NCI-H510A (cell line): Measurements from ENCODE around the gene APBB2.
A peak's percentile ranks its signal among the peaks of the same experiment; 100 is the strongest.

Experiments
- DNase-seq: peaks from one replicate; lab custom pipeline; 2025; lab: John Stamatoyannopoulos, UW

Gene APBB2

DNA sequence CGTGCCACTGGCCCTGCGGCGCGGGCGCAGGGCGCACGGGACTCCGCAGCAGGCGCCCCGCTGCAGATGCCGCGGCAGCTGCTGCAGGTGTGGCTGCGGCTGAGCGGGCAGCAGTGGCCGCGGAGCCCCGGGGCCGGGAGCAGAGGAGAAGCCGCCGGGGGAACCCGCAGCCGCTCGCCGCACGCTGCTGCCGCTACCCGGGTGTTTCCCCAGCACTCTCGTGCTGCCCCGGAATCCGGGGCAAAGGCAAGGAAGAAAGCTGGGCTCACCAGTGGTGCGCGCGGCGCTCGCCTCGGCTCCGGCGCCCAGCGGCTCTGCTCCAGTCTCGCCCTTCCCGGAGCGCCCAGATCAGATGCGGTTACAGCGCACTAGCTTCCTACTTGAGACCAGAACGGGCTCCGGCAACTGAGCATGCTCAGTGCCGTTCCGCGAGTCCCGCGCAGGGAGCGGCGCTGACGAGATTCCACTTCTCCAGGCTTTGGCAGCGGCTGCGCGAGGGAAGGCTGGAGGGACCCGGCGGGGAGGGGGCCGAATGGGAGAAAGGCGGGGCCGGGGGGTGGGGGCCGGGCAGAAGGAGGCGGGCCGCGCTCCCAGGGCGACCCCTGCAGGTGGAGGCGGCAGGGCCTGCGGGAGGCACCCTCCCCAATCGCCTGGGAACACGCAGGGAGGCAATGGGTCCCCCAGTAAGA is at the start of gene APBB2:
Gene APBB2, minus strand, starts transcription at position 407 of the 689 bp plus-strand sequence. CDS start 181,288 bp downstream, outside the sequence.
- DNase-seq = peak; percentile 88

DNA sequence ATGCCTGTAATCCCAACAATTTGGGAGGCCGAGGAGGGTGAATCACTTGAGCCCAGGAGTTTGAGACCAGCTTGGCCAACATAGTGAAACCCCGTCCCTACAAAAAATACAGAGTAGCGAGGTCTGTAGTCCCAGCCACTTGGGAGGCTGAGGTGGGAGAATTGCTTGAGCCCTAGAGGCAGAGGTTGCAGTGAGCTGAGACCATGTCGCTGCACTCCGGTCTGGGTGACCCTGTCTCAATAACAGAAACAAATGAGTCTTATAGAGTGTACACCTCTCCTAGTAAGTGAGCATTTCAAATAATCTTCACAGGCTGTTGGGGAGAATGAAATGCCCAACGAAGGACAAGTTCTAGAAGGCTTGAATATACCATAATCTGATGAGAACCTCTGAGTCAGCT is 47.9 kb upstream of the APBB2 start:
- DNase-seq = no peak

DNA sequence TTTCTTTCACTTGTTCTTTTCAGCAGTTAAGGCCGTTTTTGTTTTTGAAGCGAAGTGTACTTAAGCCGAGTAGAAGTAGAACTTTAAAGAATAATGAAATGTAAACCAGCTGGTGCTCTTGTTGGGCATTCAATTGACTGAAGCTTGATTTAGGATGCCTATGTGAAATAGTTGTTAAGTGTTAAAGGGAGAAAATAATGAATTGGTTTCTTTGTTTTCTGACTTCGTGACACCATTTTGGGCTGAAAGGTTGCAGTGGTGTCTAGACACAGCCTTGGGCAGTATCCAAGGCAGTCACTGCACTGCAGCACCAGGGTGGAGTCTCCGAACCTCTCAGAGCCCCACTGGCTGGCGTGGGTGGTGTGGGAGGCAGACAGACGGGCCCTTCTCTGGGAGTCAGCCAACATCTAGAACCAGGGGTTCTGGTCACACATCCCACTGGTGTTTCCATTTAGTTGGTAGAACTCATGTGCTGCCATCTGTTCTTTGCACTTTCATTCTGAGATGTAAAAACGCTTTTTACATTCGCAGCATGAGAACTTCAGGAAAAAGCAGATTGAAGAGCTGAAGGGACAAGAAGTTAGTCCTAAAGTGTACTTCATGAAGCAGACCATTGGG is 45.9 kb upstream of the APBB2 start:
- DNase-seq = no peak

DNA sequence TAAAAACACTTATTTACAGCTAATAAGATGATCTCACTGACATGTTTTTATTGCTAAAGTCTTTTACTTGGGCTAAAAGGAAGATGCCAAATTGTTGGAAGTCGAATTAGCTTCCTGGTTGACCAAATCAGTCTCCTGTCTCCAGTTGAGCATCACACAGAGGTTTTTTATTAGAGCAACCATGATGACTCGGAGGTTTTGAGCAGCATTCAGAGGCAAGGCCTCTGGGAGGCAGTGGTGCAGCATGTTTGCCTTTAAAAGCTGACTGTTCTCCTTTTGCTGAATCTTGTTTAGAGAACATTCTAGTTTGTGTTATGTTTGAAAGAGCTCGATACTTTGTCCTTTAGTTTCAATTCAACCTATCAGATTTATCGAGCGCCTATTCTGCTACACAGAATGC is 44.4 kb upstream of the APBB2 start:
- peak; percentile 14 for DNase-seq

DNA sequence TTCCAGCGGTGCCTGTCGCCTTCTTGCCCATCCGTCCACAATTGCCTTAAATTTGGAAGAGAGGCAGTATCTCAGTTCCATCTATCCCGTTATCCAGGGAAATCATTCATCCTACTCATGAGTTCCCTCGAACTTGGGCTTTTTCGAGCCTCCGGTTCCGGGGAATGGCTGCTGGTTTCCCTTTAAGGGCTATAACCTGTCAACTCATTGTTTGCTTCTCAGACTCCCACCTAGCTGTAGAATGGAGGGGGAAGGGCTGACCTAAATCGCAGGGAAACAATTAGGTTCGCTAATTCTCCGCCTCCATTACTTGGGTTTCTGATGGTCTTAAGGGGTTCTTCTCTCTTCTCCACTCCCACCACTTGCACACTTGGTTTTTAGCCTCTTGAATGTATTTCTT is 43.6 kb upstream of the APBB2 start:
- no peak for DNase-seq

DNA sequence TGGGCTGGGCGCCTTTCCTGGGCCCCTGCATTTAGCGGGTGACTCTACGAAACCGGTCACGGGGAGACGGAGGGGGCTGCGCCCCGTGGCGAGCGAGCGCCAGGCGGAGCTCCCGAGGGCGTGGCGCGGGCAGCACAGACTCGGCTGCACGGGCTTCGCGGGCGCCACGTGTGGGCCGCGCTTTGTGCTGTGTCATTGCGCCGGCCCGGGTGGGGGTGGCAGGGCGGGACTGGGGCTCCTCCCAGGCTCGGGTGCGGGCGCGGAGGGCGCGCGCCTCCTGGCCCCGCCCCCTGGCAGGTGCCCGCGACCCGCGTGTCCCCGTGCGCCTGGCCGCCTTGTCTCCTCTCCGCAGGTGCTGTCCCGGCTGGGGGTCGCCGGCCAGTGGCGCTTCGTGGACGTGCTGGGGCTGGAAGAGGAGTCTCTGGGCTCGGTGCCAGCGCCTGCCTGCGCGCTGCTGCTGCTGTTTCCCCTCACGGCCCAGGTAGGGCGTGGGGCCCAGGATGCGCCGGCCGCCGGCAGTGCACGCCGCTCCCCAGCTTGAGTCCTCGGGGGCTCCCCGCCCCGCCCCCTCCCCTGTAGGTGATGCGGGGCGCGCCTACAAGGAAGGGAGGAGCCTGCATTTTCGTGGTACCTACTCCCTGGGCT is 43.0 kb upstream of the APBB2 start:
- peak; percentile 46 for DNase-seq

DNA sequence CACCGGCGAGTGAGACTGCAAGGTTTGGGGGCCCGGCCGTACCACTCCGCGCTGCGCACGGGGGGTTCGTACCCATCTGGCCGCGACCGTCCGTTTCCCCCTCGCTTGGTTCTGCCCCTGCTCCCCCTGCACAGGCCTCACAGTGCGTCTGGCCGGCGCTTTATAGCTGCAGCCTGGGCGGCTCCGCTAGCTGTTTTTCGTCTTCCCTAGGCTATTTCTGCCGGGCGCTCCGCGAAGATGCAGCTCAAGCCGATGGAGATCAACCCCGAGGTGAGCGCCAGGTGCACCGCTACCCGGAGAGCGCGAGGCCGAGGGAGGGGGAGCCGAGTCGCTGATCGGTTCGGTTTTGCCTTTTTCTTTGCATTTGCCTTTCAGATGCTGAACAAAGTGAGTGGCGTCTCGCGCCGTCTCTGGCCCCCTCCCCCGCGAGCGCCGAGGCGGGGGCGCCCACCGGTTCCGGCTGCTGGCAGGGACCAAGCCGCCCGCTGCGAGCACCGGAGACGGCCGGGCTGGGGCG is 42.5 kb upstream of the APBB2 start, which contains the start of gene UCHL1:
Gene UCHL1, plus strand, starts transcription at position 189 of the 517 bp plus-strand sequence. Its CDS starts 49 bp downstream, at position 238.
- DNase-seq = peak; percentile 90

DNA sequence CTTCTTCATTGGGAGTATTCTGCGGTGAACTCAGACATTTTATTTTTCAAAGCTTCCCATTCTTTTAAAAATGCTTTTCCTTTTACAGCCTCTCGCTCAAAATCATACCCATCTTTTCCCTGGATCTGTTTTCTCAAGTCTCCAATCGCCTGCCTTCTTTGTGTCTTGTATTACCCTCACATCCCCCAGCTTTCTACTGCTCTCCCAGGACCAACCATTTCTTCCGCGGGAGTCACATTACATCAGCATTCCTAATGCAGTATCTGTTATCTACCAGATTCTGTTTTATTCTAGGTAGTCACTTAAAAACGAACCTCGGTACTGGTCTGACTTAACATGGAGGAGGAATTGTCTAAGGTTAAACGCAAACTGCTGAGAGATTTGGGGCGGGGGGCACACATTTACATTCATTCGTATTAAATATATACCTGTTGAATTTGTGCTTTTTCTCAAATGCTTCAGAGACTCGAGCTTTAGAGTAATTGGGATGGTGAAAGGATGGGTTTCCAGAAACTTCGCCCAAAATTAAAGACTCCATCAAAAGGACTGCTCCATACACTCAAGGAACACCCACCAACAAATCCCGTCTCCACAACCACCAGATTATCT is 41.9 kb upstream of the APBB2 start:
- no peak for DNase-seq

DNA sequence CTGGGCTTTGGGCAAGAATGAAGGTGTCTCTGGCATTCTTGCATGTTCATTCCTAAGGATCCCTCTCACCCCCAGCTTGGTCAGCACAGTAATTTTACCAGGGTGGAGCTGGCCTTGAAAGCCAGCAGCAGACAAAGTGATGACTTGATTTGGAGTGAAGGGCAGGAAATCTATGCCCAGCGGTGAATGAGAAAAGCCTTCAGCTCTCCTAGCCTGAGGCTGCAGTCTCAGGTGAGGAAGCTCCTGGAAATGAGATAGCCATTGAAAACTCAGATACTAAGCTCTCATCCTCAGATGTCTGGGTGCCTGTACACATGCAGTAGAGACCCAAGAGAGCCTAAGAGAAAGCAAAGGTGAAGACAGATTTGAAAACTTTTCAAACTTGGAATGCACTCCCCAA is 31.6 kb upstream of the APBB2 start:
- DNase-seq = no peak

DNA sequence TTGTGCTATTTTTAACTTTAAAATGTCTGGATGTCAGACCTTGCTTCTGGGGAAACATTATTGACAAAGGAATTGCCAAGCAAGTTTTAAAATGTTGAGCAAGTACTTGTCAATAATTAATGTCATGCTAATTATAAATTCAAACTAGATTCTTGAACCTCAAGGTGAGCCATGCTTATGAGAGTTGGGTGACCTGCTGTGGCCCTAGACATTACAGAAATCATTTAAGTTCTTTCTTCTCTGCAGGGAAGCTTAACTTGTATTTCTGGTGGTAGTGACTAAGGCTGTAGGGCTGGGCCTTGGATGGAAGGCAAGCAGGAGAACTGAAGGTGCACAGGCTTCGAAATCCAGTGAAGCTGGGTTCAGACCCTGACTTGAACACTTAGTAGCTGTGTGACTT is 27.6 kb upstream of the APBB2 start:
- no peak for DNase-seq

DNA sequence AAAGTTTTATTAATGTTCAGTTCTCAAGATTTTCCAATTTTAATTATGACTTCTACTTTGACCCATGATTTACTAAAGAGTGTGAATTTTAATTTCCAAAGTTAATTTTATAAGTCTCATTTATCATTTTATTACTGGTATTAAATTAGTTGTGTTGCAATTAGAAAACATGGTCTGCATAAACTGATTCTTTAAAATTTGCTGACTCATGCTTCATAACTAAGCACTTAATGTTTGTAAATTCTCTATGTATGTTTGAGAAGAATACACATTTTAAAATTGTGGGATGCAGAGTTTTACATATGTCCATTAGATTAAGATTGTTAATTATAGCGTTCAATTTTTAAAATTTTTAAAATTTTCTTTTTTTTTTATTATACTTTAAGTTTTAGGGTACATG is 22.2 kb upstream of the APBB2 start:
- DNase-seq = no peak

DNA sequence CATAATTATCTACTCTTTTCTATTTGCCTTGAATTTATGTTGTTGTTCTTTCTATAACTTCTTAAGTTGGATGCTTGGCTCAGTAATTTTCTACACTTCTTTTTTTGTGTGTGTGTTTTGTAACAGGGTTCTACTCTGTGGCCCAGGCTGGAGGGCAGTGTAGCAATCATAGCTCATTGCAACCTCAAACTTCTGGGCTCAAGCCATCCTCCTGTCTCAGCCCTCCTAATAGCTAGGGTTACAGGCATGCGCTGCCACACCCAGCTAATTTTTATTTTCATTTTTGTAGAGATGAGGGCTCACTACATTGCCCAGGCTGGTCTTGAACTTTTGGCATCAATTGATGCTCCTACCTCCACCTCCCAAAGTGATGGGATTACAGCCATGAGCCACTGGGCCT is 21.7 kb upstream of the APBB2 start:
- DNase-seq = no peak

DNA sequence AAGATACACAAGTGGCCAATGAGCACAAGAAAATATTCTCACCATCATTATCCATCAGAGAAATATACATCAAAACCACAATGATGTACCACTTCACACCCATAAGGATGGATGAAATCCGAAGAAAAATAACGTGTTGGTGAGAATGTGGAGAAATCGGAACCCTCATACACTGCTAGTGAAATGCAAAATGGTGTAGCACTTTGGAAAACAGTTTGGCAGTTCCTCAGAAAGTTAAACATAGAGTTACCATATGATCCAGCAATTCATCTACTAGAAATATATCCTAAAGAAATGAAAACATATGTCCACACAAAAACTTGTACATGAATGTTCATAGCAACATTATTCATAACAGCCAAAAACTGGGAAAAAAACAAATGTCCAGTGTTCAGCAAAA is 18.5 kb upstream of the APBB2 start:
- DNase-seq = no peak

DNA sequence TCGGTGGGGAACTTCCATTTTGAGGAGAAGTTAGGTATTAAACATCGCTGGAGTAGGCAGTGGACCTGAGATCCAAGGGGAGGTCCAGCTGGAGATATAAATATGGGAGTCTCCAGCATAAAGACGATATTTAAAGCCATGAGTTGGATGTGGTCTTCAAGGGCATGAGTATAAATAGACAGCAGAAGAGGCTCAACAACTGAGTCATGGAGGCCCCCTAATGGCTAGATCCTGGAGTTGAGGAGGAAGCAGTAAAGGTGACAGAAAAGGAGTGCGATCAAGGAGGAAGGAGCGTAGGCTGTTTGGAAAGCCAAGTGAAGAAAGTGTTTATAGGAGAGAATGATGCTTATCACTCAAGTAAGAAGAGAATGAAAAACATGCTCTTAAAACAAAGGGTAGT is 18.1 kb upstream of the APBB2 start:
- no peak for DNase-seq

DNA sequence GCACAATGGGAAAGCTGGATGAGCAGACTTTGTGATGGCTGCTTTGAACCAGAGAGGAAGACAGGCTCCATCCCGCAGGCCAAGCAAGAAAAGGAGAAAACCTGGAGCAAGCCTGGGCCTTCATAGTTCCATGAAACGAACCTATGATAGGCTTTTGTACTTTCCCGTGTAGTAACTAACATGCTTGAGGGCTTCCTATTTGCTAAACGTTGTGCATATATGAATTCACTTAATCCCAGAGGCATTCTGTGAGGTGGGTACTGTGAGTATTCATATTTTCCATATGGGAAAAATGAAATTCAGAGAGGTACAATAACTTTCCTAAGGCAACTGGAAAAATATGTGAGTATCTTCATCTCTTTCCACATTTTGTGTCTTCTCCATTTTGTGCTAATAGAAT is 13.6 kb upstream of the APBB2 start:
- no peak for DNase-seq

DNA sequence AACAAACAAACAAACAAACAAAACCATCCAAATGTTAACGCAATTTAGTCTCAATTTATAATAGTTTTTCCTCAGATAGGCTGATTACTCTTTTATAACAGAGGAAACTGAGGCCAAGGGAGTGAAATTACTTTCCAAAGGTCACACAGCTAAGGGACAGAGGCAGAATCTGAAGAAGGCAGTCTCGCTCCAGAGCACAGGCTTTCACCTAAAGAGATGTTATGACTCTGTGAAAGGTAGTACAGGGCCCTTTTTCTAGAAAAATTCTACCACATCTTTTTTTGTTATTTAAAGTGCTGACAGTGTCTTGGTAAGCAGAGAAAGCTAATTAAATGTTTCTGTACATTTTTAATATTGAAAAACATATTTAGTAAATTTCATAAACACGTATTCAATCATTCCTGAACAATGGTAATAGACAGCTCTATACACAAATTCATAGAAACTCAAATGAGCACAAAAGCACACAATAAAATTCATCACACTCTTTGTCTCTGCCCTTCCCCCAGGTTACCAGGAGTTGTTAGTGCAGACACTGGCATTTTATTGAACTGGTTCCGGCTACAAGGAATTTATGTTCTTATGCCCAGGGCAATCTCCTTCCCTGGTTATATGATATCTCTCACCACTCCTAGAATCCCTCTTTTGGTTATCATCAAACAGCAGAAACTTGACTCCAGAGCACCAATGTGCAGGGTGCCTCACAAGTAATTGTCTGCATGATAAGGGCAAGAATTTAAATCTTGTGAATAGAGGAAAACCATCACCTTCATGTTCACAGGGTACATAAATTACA is 7.7 kb upstream of the APBB2 start:
- no peak for DNase-seq

DNA sequence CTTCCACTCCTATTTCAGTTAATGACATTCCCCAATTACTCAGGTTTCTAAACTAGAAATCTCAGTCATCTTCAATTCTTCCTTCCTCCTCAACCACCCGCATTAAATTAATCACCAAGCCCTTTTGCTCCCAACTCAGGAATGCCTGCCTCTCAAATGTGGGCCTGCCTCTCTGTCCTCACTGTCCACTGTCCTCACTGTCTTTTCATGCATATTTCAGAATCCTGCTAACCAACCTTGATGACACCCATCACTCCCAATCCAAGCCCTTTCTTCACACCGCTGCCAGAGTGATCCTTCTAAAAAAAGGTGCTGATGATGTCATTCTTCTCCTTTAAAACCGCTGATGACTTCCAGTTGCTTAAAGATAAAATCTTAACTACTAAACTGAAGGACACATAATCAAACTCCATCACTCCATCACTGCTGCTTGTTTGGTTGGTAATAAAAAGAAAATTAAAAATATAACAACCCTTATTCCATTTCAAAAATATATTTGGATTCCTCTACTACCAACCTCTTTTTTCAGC is 5.1 kb upstream of the APBB2 start:
- no peak for DNase-seq

DNA sequence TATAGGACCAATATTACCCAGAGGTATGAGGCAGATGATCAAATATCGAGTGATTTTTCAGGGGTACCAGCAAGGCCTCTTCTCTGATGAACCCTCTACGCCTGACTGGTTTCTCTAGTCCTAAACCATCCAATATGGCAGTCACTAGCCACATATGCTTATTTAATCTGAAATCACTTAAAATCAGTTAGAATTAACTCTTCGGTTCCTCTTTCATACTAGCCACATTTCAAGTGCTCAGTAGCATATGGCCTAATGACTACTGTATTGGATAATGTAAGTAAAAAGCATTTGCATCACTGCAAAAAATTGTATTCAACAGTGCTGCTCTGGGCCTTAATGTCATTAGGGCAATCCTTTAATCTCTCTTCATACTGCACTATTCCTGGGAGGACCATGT is 4.4 kb upstream of the APBB2 start:
- no peak for DNase-seq

DNA sequence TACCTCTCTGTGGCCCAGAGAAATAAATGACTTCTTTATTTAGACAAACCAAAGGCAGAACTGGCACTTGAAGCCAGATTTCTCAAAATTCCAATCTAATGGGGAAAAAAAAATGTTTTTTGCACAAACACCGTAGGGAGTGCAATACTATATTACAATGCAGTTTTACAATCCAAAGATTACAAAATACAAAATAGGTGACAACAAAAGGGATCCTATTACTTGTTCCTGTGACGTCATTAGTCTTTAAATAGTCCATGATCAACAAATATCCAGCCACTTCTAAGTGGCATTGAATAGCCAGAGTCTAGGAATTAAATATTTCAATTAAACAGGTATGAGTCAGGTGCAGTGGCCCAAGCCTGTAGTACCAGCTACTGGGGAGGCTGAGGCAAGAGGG is 3.0 kb upstream of the APBB2 start:
- DNase-seq = no peak

DNA sequence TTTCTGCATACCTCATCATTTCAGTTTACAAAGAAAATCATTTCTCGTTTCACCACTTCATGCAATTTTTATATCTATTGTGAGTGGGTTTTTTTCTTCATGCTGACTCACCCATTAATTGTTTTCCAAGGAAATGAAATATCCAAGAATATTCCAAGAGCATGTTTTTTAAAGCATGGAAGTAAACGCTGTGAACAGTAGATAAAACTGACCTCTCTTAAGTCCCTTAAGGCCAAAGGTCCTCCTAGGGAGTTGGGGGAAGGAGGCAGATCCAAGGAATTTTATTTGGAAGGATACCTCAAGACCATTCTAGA is 2.6 kb upstream of the APBB2 start:
- no peak for DNase-seq

DNA sequence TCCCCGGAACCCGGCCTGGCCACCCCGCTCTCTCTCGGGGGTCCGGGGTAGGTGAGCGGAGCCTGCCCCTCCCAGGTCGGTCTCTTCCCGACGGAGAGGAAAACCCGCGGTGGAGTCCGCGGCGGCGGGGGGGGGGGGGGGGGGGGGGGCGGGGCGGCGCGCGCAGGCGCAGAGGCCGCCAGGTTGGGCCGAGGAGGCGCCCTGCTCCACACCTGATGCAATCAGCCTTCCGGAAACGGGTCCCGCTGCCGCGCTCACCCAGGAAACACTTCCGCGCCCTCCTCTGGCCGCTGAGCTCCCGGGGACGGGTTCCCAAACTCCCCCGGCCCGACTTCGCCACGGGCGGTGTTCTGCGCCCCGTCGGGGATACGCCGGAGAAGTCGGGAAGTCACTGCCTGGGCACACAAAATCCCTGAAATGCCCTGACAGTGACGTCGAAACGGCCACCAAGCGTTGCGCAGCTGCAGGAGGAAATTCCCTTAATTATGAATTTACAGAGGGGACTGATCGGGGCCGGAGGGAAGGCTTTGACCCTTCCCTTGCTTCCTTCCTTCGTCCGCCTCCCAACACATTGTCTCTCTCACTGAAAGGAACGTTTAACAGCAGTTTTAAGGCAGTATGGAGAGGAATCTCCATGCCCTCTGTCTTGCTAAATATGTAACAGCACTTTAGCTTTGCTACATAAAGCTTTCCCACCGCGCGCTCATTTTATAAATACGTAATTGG is 2.1 kb upstream of the APBB2 start:
- peak; percentile 65 for DNase-seq
